ENCODE measurements around the gene KCNAB2.

GRCh38 chr1:6005276-6005917, 40.3 kb upstream of the KCNAB2 start:
- TF ChIP-seq POLR2AphosphoS5 (IDR thresholded peaks at IDR 0.05; ENCODE audit: insufficient read depth in 1 of 2, low read depth in 1 of 2) (no peak), CTCF (IDR thresholded peaks at IDR 0.05) (no peak)
